ENCODE data around the gene DENND10.

DNA sequence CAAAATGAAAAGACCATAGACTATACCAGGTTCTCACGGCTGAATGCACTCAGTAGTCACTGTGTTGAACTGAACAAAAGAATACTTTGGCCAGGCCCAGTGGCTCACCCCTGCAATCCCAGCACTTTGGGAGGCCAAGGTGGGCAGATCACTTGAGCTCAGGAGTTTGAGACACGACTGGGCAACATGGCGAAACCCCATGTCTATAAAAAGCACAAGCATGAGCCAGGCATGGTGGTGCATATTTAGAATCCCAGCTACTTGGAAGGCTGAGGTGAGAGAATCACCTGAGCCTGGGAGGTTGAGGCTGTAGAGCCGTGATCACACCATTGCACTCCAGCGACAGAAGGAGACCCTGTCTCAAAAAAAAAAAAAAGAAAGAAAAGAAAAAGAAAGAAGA is 49.1 kb downstream of the DENND10 start:
- TF ChIP-seq, protein P1, sequence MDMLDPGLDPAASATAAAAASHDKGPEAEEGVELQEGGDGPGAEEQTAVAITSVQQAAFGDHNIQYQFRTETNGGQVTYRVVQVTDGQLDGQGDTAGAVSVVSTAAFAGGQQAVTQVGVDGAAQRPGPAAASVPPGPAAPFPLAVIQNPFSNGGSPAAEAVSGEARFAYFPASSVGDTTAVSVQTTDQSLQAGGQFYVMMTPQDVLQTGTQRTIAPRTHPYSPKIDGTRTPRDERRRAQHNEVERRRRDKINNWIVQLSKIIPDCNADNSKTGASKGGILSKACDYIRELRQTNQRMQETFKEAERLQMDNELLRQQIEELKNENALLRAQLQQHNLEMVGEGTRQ (CRISPR knock-in tag; IDR thresholded peaks at IDR 0.05): no peak
- no peak for TF ChIP-seq USF1 (CRISPR knock-in tag; IDR thresholded peaks at IDR 0.05)
